H1 (cell line): Measurements from ENCODE around the gene CLTCL1. TPM values are rescaled to one million over a fixed set of nuclear protein-coding genes. Genes with fewer than 3 reads are reported as not detected.

Source experiments
- CTCF ChIA-PET: fragments of 300-600 bp; sonication (Branson Sonifier 250); formaldehyde crosslinking; loops from one replicate; lab custom pipeline; 2021; ENCODE audit not compliant: partially characterized antibody; lab: Charles Lee
- POLR2A ChIA-PET: fragments of 300-600 bp; sonication (Branson Sonifier 250); formaldehyde crosslinking; loops from one replicate; lab custom pipeline; 2021; ENCODE audit warnings: inconsistent platforms; ENCODE audit not compliant: partially characterized antibody; lab: Charles Lee
- DNase-seq, 2 experiments: peaks; one replicate each; pipeline versions ENCODE4 v3.0.0 to v3.0.0-alpha.2; 2010 to 2022; ENCODE audit warnings: low spot score in 2 of 2, low read depth in 1 of 2, mixed read lengths in 1 of 2
- FAIRE-seq: peaks from 2 replicates; lab custom pipeline; 2011; peaks lifted over from hg19 to GRCh38; lab: Jason Lieb, UNC
- H2AFZ ChIP-seq: 2 replicates; pipeline ENCODE4 v1.8.1; 2012; ENCODE audit warnings: low read length, inconsistent platforms
- H2AK5ac ChIP-seq: 2 replicates; pipeline ENCODE4 v1.6.1; 2013; ENCODE audit warnings: low read depth, low read length
- H2BK120ac ChIP-seq: replicated peaks from 2 replicates; pipeline ENCODE3; 2013; ENCODE audit warnings: low read depth, low read length, inconsistent platforms
- H2BK12ac ChIP-seq: 2 replicates; pipeline ENCODE4 v1.6.1; 2013; ENCODE audit warnings: low read depth, low read length
- H2BK15ac ChIP-seq: 2 replicates; pipeline ENCODE4 v1.6.1; 2013; ENCODE audit warnings: low read length
- H2BK20ac ChIP-seq: 2 replicates; pipeline ENCODE4 v1.6.1; 2013; ENCODE audit warnings: low read length
- H2BK5ac ChIP-seq: 2 replicates; pipeline ENCODE4 v1.6.1; 2013; ENCODE audit warnings: low read depth, low read length
- H3K14ac ChIP-seq: 2 replicates; pipeline ENCODE4 v1.6.1; 2013; ENCODE audit warnings: inconsistent platforms; ENCODE audit not compliant: insufficient read length
- H3K18ac ChIP-seq: 2 replicates; pipeline ENCODE4 v1.6.1; 2013; ENCODE audit warnings: low read length; ENCODE audit errors: extremely low read depth
- H3K23ac ChIP-seq: 2 replicates; pipeline ENCODE4 v1.6.1; 2013; ENCODE audit warnings: inconsistent platforms; ENCODE audit not compliant: insufficient read length
- H3K23me2 ChIP-seq: 2 replicates; pipeline ENCODE4 v1.6.1; 2013; ENCODE audit warnings: low read depth, low read length
- H3K27ac ChIP-seq: 2 replicates; pipeline ENCODE4 v1.6.1; 2011; ENCODE audit warnings: low read depth, low read length, inconsistent platforms
- H3K27me3 ChIP-seq, 4 experiments: replicated peaks in 1 of 4; 1 replicate in 1 of 4; 2 replicates in 3 of 4; pipeline versions ENCODE4 v1.6.1 to v1.8.1; 2011 to 2013; ENCODE audit warnings: low read length in 3 of 4, mild to moderate bottlenecking in 3 of 4, inconsistent platforms in 2 of 4, mixed read lengths in 2 of 4, moderate library complexity in 1 of 4; ENCODE audit not compliant: control insufficient read depth in 3 of 4, insufficient read depth in 3 of 4; ENCODE audit errors: extremely low read depth in 1 of 4
- H3K36me3 ChIP-seq, 4 experiments: 2 replicates each; pipeline versions ENCODE4 v1.6.1 to v1.8.1; 2011 to 2013; ENCODE audit warnings: mild to moderate bottlenecking in 4 of 4, low read length in 3 of 4, moderate library complexity in 2 of 4, control low read depth in 1 of 4, inconsistent platforms in 1 of 4; ENCODE audit not compliant: insufficient read depth in 4 of 4, control insufficient read depth in 2 of 4
- H3K4ac ChIP-seq: replicated peaks from 2 replicates; pipeline ENCODE3; 2013; ENCODE audit warnings: low read length, low read depth, mixed read lengths, inconsistent platforms; ENCODE audit not compliant: insufficient read length
- H3K4me1 ChIP-seq, 4 experiments: replicated peaks in 1 of 4; 1 replicate in 1 of 4; 2 replicates in 3 of 4; pipeline versions ENCODE4 v1.6.1 to v1.8.1; 2011 to 2013; ENCODE audit warnings: low read length in 3 of 4, inconsistent platforms in 2 of 4, mixed read lengths in 1 of 4; ENCODE audit not compliant: insufficient read depth in 4 of 4, control insufficient read depth in 3 of 4
- H3K4me2 ChIP-seq, 2 experiments: 2 replicates each; pipeline versions ENCODE4 v1.6.1 to v1.8.1; 2011 to 2013; ENCODE audit warnings: low read depth in 2 of 2, low read length in 2 of 2, control low read depth in 1 of 2, inconsistent platforms in 1 of 2, mild to moderate bottlenecking in 1 of 2; ENCODE audit not compliant: insufficient read depth in 1 of 2
- H3K4me3 ChIP-seq, 4 experiments: fragments of 200-600, 300-600 bp in 1 of 4; sonication (generic), shearing (Covaris generic), sonication (Bioruptor Twin) in 1 of 4; 2 replicates each; pipeline versions ENCODE4 v1.5.1 to v1.8.1; 2011 to 2016; ENCODE audit warnings: low read length in 4 of 4, low read depth in 3 of 4, control low read depth in 2 of 4, inconsistent platforms in 2 of 4, mild to moderate bottlenecking in 2 of 4, mixed read lengths in 1 of 4, moderate library complexity in 1 of 4; ENCODE audit not compliant: insufficient read depth in 2 of 4; ENCODE audit errors: extremely low read depth in 1 of 4
- H3K56ac ChIP-seq: replicated peaks from 2 replicates; pipeline ENCODE3; 2013; ENCODE audit warnings: low read depth, mild to moderate bottlenecking, mixed read lengths, low read length, inconsistent platforms; ENCODE audit not compliant: insufficient read length
- H3K79me1 ChIP-seq: 2 replicates; pipeline ENCODE4 v1.6.1; 2013; ENCODE audit warnings: low read depth, low read length, control low read depth
- H3K79me2 ChIP-seq, 2 experiments: 2 replicates each; pipeline versions ENCODE4 v1.6.1 to v1.8.1; 2012 to 2013; ENCODE audit warnings: low read length in 2 of 2, mild to moderate bottlenecking in 2 of 2, inconsistent platforms in 1 of 2; ENCODE audit not compliant: insufficient read depth in 2 of 2, control insufficient read depth in 1 of 2
- H3K9ac ChIP-seq, 4 experiments: replicated peaks in 1 of 4; 1 replicate in 1 of 4; 2 replicates in 3 of 4; pipeline versions ENCODE4 v1.6.1 to v1.8.1; 2011 to 2013; ENCODE audit warnings: low read depth in 3 of 4, low read length in 3 of 4, control low read depth in 2 of 4, mild to moderate bottlenecking in 2 of 4, moderate library complexity in 2 of 4, inconsistent platforms in 1 of 4; ENCODE audit errors: extremely low read depth in 1 of 4
- H3K9me3 ChIP-seq, 2 experiments: 2 replicates each; pipeline versions ENCODE4 v1.6.1 to v1.8.1; 2012 to 2013; ENCODE audit warnings: mild to moderate bottlenecking in 2 of 2, moderate library complexity in 2 of 2, control low read depth in 1 of 2, inconsistent platforms in 1 of 2, low read depth in 1 of 2, low read length in 1 of 2, mixed read lengths in 1 of 2; ENCODE audit not compliant: insufficient read depth in 2 of 2
- H4K20me1 ChIP-seq, 2 experiments: replicated peaks in 1 of 2; 2 replicates each; pipeline versions ENCODE3 to v1.8.1; 2011 to 2013; ENCODE audit warnings: inconsistent platforms in 2 of 2, low read length in 2 of 2, mild to moderate bottlenecking in 1 of 2; ENCODE audit not compliant: insufficient read depth in 2 of 2, control insufficient read depth in 1 of 2
- H4K5ac ChIP-seq: 2 replicates; pipeline ENCODE4 v1.6.1; 2013; ENCODE audit warnings: low read length, low read depth, mixed read lengths, inconsistent platforms; ENCODE audit not compliant: insufficient read length
- H4K8ac ChIP-seq: 2 replicates; pipeline ENCODE4 v1.8.0; 2013; ENCODE audit warnings: mild to moderate bottlenecking, moderate library complexity, low read length, inconsistent platforms; ENCODE audit not compliant: insufficient read depth; ENCODE audit errors: extremely low read depth
- H4K91ac ChIP-seq: replicated peaks from 2 replicates; pipeline ENCODE3; 2013; ENCODE audit warnings: low read length, mixed read lengths, inconsistent platforms; ENCODE audit not compliant: insufficient read length
- BRCA1 ChIP-seq: IDR thresholded peaks from 2 replicates; pipeline ENCODE4 v1.6.1; 2012; ENCODE audit warnings: low read depth, low read length, improper control_type of control experiment
- CBX8 ChIP-seq: fragments of 300-800, 300-1000 bp; sonication (generic); IDR thresholded peaks from 2 replicates; pipeline ENCODE4 v1.7.1; 2016; ENCODE audit warnings: low read depth, low read length, borderline replicate concordance
- HDAC6 ChIP-seq: IDR thresholded peaks from one replicate; pipeline ENCODE4 v1.7.1; 2012; ENCODE audit warnings: low read depth, mild to moderate bottlenecking, inconsistent platforms, low read length, moderate library complexity
- JUND ChIP-seq: IDR thresholded peaks from 2 replicates; pipeline ENCODE4 v1.6.1; 2011; ENCODE audit warnings: mild to moderate bottlenecking, improper control_type of control experiment, low read length
- MAFK ChIP-seq: IDR thresholded peaks from 2 replicates; pipeline ENCODE4 v1.6.1; 2012; ENCODE audit warnings: low read depth, mild to moderate bottlenecking, improper control_type of control experiment, low read length
- NANOG ChIP-seq: IDR thresholded peaks from 2 replicates; pipeline ENCODE4 v1.6.1; 2011; ENCODE audit warnings: low read length, low read depth, mild to moderate bottlenecking, inconsistent platforms; ENCODE audit not compliant: insufficient read depth, poor library complexity, severe bottlenecking
- POU5F1 ChIP-seq: IDR thresholded peaks from 2 replicates; pipeline ENCODE4 v1.6.1; 2011; ENCODE audit warnings: low read depth, mild to moderate bottlenecking, low read length, moderate library complexity
- SIRT6 ChIP-seq: IDR thresholded peaks from one replicate; pipeline ENCODE4 v1.7.1; 2012; ENCODE audit warnings: low read length, inconsistent platforms
- SP1 ChIP-seq: IDR thresholded peaks from 2 replicates; pipeline ENCODE4 v1.6.1; 2011; ENCODE audit warnings: low read depth, low read length
- TAF7 ChIP-seq: optimal IDR thresholded peaks from 2 replicates; pipeline ENCODE3; 2011; ENCODE audit warnings: low read depth, mild to moderate bottlenecking, inconsistent platforms, low read length, moderate library complexity, borderline replicate concordance
- WGBS, 2 experiments: shearing (Covaris generic) in 1 of 2; methylation state at CpG; one replicate each; pipeline versions ENCODE4 v1.1.6 to v1.1.7; 2013 to 2015; ENCODE audit warnings: low lambda C conversion rate in 2 of 2, mixed read lengths in 2 of 2, inconsistent platforms in 1 of 2, low coverage in 1 of 2, missing lambda C conversion rate in 1 of 2; ENCODE audit not compliant: insufficient replicate concordance in 2 of 2, insufficient coverage in 1 of 2, insufficient read length in 1 of 2; ENCODE audit errors: extremely low coverage in 1 of 2, missing lambda C conversion rate in 1 of 2; 5-methylcytosine and 5-hydroxymethylcytosine counted together
- polyA plus RNA-seq, 7 experiments: library from polyadenylated mRNA; depleted of rRNA in 3 of 7; stranded (reverse) in 5 of 7; unstranded in 2 of 7; fragments of >200 nt in 5 of 7; fragments of 200-250 nt in 2 of 7; gene quantifications; 1 replicate in 5 of 7; 2 replicates in 1 of 7; 4 replicates in 1 of 7; pipeline versions ENCODE4 v1.2.1 to v1.2.3, GENCODE V29; 2011 to 2013; ENCODE audit warnings: missing spikeins in 2 of 7, mixed read lengths in 2 of 7
- total RNA-seq: library from RNA; stranded (reverse); fragmentation: NEBNext Ultra II Directional; extraction: Animal tissue kit (Norgen Biotek cat#: 25700); gene quantifications from 2 replicates; pipeline ENCODE4 v1.2.1, GENCODE V29; 2021

The CLTCL1 gene
- total and polyA plus RNA-seq, 2 of the 8 experiments (the other 6 are each of a cell fraction or from before 2014, with no cell fraction given), result 12.4 to 17.0 TPM

DNA sequence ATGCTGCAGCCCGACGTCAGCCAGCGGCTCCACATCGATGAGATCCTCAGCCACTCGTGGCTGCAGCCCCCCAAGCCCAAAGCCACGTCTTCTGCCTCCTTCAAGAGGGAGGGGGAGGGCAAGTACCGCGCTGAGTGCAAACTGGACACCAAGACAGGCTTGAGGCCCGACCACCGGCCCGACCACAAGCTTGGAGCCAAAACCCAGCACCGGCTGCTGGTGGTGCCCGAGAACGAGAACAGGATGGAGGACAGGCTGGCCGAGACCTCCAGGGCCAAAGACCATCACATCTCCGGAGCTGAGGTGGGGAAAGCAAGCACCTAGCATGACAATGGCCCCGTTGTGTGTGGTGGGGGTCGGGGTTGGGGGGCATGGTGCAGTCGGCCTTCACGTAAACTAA is 159.4 kb downstream of the CLTCL1 start:
- ChIA-PET CTCF (interaction anchor here (1.5 to 2.1 kb wide), 3 partner anchors 10 to 17 kb away, joined by 3 to 7 read pairs (median 4); partner anchors contain the start of gene DGCR2), POLR2A (interaction anchor here (1.2 to 5.3 kb wide), 3 partner anchors 9 to 69 kb away, joined by 3 to 24 read pairs (median 15); partner anchors contain the start of genes DGCR2 and ESS2)
- H2BK20ac ChIP-seq, result no peak overlapping the region
- H3K14ac ChIP-seq, result no peak overlapping the region
- no peak overlapping the region for H3K9ac ChIP-seq
- H3K79me1 ChIP-seq, result no peaks in the 10 kb centered on the region
- peaks cover 2 to 19% (median 7%) of the 10 kb centered on the region in 4 experiments; a peak in 5 of 8 replicates for H3K36me3 ChIP-seq
- WGBS, 2 experiments, result 95% methylated on average over 15 of the region's 20 CpGs; no CpG with 5 or more reads in 1 of the 2 experiments
- no peaks in the 10 kb centered on the region for H3K23me2 ChIP-seq
- H3K18ac ChIP-seq, result no peak overlapping the region
- FAIRE-seq, result no peak
- H2BK5ac ChIP-seq, result no peak overlapping the region
- no peak overlapping the region for H2AFZ ChIP-seq
- H3K56ac ChIP-seq, result no peak overlapping the region
- no peak overlapping the region for H2BK12ac ChIP-seq
- H3K27ac ChIP-seq, result no peak overlapping the region
- no peaks in the 10 kb centered on the region for H3K79me2 ChIP-seq
- H3K4me1 ChIP-seq, result no peaks in the 10 kb centered on the region
- no peak overlapping the region for H4K91ac ChIP-seq
- H2AK5ac ChIP-seq, result no peak overlapping the region
- no peak overlapping the region for H3K23ac ChIP-seq
- no peak overlapping the region for H2BK15ac ChIP-seq
- H4K20me1 ChIP-seq, result peaks cover 3 to 4% of the 10 kb centered on the region in 2 experiments
- H4K5ac ChIP-seq, result no peak overlapping the region
- no peak overlapping the region for H3K4ac ChIP-seq
- no peaks in the 10 kb centered on the region for H3K9me3 ChIP-seq
- H3K4me3 ChIP-seq, result no peak overlapping the region
- no peak overlapping the region for H3K4me2 ChIP-seq
- no peak overlapping the region; the same call in 1 of the 2 replicates for H4K8ac ChIP-seq
- no peak overlapping the region for H2BK120ac ChIP-seq
- DNase-seq, result no peak
- H3K27me3 ChIP-seq, result 0 out of 7 replicates have a peak, but pooled peaks cover 0 to 2% (median under 1%) of the 10 kb centered on the region in 4 experiments
- no peak for TF ChIP-seq SIRT6
- TF ChIP-seq TAF7, result no peak
- no peak for TF ChIP-seq CBX8
- TF ChIP-seq JUND, result no peak
- no peak for TF ChIP-seq HDAC6
- TF ChIP-seq NANOG, result no peak
- no peak for TF ChIP-seq MAFK
- no peak for TF ChIP-seq SP1
- no peak for TF ChIP-seq BRCA1
- no peak for TF ChIP-seq POU5F1
